ENCODE data around the gene SPDYE8.
"Not testable (repeated sequence)": the region's sequence is repeated elsewhere in the genome, so short reads cannot be mapped to it uniquely, and the experiment has no call there.

The SPDYE8 gene, protein sequence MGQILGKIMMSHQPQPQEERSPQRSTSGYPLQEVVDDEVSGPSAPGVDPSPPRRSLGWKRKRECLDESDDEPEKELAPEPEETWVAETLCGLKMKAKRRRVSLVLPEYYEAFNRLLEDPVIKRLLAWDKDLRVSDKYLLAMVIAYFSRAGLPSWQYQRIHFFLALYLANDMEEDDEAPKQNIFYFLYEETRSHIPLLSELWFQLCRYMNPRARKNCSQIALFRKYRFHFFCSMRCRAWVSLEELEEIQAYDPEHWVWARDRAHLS

DNA sequence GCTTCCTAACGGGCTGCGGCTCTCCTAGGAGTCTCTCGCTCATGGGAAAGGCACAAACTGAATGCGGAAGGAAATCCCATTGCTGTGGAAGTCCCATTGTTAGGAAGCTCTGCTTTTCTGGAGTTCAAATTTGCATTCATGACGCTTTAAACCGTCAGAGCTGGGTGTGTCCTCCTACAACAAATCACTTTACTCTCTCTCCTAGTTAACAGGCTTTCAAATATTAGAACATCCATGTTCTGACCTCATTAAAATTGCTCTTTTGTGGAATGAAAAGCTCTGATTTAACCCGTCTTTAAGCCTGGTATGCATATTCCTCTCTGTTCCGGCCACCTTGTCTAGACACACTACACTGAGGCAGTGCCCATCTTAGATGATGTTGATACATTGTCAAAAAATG lies at the start of gene SPDYE8:
SPDYE8 (minus strand) TSS at position 101 of the 400 bp plus-strand sequence. CDS start 1,800 bp downstream, outside the sequence.
- not testable (repeated sequence) for H3K4me3 Mint-ChIP-seq; H3K27me3 Mint-ChIP-seq (ENCODE audit: low read depth, poor library complexity); H3K9me3 Mint-ChIP-seq; H3K27ac Mint-ChIP-seq; H3K36me3 Mint-ChIP-seq (ENCODE audit: low read depth); H3K4me1 Mint-ChIP-seq; DNase-seq

DNA sequence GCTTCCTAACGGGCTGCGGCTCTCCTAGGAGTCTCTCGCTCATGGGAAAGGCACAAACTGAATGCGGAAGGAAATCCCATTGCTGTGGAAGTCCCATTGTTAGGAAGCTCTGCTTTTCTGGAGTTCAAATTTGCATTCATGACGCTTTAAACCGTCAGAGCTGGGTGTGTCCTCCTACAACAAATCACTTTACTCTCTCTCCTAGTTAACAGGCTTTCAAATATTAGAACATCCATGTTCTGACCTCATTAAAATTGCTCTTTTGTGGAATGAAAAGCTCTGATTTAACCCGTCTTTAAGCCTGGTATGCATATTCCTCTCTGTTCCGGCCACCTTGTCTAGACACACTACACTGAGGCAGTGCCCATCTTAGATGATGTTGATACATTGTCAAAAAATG lies 28.2 kb upstream of the SPDYE8 start, which contains the start of gene SPDYE11:
SPDYE11 (minus strand) TSS at position 101 of the 400 bp plus-strand sequence. CDS start 1,800 bp downstream, outside the sequence.
- H3K4me3 Mint-ChIP-seq; H3K9me3 Mint-ChIP-seq; DNase-seq; H3K27ac Mint-ChIP-seq; H3K27me3 Mint-ChIP-seq (ENCODE audit: low read depth, poor library complexity); H3K4me1 Mint-ChIP-seq; H3K36me3 Mint-ChIP-seq (ENCODE audit: low read depth): not testable (repeated sequence)

DNA sequence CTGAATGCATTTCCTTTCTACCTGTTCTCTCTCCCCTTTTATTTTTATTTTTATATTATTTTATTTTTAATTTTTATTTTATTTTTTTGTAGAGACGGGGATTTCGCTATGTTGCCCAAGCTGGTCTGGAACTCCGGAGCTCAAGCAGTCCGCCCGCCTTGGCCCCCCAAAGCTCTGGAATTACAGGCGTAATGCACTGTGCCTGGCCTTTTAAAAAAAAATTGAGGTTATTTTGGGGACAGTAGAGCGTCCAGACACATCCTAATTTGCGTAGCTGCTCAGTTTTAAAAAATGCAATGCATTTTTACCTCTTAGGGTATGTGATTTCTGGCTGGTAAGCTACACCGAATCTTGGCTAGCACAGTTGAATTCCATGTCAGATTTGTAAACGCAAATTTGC lies 23.1 kb downstream of the SPDYE8 start:
- H3K36me3 Mint-ChIP-seq (ENCODE audit: low read depth); H3K4me1 Mint-ChIP-seq; H3K9me3 Mint-ChIP-seq; H3K27me3 Mint-ChIP-seq (ENCODE audit: low read depth, poor library complexity); H3K27ac Mint-ChIP-seq: not testable (repeated sequence)
- peak; percentile 6 for DNase-seq
- peak overlapping the region; percentile 69 for H3K4me3 Mint-ChIP-seq

DNA sequence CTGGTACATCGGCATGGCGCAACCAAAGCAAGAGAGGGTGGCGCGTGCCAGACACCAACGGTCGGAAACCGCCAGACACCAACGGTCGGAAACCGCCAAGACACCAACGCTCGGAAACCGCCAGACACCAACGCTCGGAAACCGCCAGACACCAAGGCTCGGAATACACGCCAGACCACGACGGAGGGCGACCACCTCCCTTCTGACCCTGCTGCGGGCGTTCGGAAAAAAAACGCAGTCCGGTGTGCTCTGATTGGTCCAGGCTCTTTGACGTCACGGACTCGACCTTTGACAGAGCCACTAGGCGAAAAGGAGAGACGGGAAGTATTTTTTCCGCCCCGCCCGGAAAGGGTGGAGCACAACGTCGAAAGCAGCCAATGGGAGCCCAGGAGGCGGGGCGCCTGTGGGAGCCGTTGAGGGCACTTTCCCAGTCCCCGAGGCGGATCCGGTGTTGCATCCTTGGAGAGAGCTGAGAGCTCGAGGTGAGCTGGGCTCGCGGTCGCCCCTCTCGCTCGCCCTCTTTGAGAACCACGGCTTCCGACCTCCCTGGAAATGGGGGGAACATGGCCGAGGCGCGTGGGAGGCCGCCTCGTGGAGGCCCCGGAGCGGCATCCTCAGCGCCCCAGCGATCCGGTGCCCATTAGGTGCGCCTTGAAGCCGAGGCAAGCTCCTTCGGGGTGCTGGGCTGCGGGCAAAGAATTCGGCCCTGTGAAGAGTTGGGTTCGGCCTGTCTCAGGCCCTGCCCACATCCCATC lies 23.7 kb downstream of the SPDYE8 start:
- not testable (repeated sequence) for H3K9me3 Mint-ChIP-seq; H3K36me3 Mint-ChIP-seq (ENCODE audit: low read depth); H3K27me3 Mint-ChIP-seq (ENCODE audit: low read depth, poor library complexity); H3K4me1 Mint-ChIP-seq
- H3K27ac Mint-ChIP-seq = peak overlapping the region; percentile 99
- peak overlapping the region; percentile 97 for H3K4me3 Mint-ChIP-seq
- DNase-seq = peak; percentile 88

DNA sequence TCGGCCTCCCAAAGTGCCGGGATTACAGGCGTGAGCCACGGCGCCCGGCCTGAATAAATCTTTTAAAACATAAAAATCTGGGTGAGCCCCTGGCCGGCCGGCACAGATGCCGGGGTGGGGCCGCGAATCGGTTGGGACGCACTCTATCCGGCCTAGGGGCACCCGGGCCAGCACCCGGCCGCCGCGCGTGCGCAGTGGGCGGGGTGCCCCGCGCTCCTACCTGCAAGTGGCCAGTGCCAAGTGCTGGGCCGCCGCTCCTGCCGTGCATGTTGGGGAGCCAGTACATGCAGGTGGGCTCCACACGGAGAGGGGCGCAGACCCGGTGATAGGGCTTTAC lies 24.2 kb downstream of the SPDYE8 start:
- H3K27me3 Mint-ChIP-seq (ENCODE audit: low read depth, poor library complexity); H3K36me3 Mint-ChIP-seq (ENCODE audit: low read depth); H3K4me1 Mint-ChIP-seq; H3K9me3 Mint-ChIP-seq: not testable (repeated sequence)
- peak; percentile 80 for DNase-seq
- peak overlapping the region; percentile 97 for H3K4me3 Mint-ChIP-seq
- peak overlapping the region; percentile 99 for H3K27ac Mint-ChIP-seq

DNA sequence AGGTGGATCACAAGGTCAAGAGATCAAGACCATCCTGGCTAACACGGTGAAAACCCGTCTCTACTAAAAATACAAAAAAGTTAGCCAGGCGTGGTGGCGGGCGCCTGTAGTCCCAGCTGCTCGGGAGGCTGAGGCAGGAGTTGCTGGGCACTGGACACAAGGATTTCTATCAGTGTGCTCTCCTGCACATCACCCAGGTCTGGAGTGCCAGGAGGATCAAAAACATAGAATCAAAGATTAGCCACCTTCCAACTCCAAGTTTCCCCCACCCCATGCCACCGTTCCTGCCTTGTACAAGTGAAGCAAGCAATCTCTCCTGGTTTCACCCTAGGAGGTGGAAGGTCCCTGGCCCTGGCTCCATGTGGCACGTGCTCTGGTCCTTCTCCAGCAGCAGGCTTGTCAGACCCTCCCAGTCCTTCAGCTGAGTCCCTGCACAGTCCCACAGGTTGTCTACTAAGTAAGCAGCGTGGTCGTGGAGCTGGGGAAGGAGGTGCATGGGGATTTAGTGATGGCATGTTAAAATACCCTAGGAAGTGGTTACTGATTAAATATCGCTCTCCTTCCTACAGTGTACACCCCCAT lies 31.6 kb downstream of the SPDYE8 start:
- H3K27ac Mint-ChIP-seq; DNase-seq; H3K9me3 Mint-ChIP-seq; H3K36me3 Mint-ChIP-seq (ENCODE audit: low read depth); H3K4me3 Mint-ChIP-seq; H3K27me3 Mint-ChIP-seq (ENCODE audit: low read depth, poor library complexity); H3K4me1 Mint-ChIP-seq: not testable (repeated sequence)

DNA sequence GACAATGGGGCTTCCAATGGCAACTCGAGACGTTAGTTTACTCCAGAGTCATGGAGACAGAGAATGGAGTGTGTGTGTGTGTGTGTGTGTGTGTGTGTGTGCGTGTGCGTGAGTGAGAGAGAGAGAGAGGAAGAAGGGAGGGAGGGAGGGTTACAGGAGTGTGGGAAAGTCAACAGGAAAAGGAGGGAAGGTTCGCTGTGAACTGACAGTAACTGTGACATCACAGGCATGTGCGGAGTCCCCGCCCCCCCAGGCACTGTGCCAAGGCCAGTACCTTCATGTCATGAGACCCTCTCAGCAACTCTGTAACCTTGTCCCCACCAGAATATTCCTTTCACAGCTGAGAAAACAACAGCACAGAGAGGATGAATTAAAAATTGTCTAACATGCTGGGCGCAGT lies 32.1 kb downstream of the SPDYE8 start:
- not testable (repeated sequence) for H3K27me3 Mint-ChIP-seq (ENCODE audit: low read depth, poor library complexity); H3K36me3 Mint-ChIP-seq (ENCODE audit: low read depth); DNase-seq; H3K27ac Mint-ChIP-seq; H3K4me3 Mint-ChIP-seq; H3K4me1 Mint-ChIP-seq; H3K9me3 Mint-ChIP-seq

DNA sequence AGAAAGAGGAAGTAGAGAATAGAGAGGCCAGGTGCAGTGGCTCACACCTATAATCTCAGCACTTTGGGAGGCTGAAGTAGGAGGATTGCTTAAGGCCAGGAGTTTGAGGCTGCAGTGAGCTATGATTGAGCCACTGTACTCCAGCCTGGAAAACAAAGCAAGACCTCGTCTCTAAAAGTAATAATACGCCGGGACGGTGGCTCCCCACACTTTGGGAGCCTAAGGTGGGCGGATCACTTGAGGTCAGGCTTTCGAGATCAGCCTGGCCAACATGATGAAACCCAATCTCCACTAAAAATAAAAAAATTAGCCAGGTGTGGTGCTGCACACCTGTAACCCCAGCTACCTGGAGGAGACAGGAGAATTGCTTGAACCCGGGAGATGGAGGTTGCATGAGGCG lies 34.1 kb downstream of the SPDYE8 start:
- H3K9me3 Mint-ChIP-seq; H3K36me3 Mint-ChIP-seq (ENCODE audit: low read depth); DNase-seq; H3K27ac Mint-ChIP-seq; H3K4me3 Mint-ChIP-seq; H3K27me3 Mint-ChIP-seq (ENCODE audit: low read depth, poor library complexity); H3K4me1 Mint-ChIP-seq: not testable (repeated sequence)

DNA sequence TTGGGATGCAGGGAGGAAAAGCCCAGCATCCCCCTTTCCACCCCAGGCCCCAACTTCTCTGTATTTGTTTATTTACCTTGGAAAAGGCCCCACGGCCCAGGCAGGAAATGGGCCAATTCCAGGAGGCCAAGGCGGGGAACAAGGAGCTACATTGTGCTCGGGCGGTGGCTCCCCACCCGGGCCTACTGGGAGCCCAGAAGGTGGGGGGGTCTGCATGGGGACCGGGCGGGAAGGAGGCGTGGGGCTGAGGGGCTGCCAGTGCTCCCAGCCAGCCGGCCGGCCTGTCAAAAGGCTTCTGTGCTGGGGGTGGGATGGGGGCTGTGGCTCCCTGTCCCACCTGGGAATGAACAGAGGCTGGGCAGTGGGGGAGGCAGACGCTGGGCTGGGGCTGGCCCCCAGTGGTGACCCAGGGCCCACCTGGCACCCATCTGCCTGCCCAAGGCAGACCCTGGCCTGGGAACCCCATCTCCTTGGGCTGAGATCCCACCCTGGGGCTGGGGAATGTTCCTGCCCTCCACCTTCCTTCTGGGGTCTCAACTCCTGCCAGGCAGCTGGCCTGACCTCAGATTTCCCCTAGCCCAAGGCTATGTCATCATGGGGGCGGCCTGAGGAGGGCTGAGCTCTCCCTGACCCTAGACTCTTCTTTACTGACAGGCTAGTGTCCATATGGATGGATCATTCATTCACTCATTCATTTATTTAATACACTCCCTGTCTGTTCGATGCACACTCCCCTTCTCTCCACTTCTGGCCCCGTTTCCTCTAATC lies 39.2 kb downstream of the SPDYE8 start:
- H3K4me1 Mint-ChIP-seq; H3K9me3 Mint-ChIP-seq; H3K27ac Mint-ChIP-seq; H3K36me3 Mint-ChIP-seq (ENCODE audit: low read depth); DNase-seq; H3K4me3 Mint-ChIP-seq; H3K27me3 Mint-ChIP-seq (ENCODE audit: low read depth, poor library complexity): not testable (repeated sequence)

DNA sequence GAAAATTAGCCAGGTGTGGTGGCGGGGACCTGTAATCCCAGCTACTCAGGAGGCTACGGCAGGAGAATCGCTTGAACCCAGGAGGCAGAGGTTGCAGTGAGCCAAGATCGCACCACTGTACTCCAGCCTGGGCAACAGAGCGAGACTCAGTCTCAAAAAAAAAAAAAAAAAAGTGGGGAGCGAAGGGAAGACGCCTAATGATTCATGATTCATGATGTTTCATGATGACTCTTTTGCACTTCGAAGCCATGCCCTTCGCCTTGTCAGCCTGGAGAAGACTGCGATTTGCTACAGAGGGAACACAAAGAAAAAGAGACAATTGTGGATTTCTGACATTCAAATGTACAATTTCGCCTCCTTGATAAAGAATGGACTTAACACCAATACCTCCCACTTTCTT lies 47.5 kb downstream of the SPDYE8 start:
- not testable (repeated sequence) for H3K4me3 Mint-ChIP-seq; H3K36me3 Mint-ChIP-seq (ENCODE audit: low read depth); H3K4me1 Mint-ChIP-seq; H3K9me3 Mint-ChIP-seq; H3K27me3 Mint-ChIP-seq (ENCODE audit: low read depth, poor library complexity); DNase-seq; H3K27ac Mint-ChIP-seq

DNA sequence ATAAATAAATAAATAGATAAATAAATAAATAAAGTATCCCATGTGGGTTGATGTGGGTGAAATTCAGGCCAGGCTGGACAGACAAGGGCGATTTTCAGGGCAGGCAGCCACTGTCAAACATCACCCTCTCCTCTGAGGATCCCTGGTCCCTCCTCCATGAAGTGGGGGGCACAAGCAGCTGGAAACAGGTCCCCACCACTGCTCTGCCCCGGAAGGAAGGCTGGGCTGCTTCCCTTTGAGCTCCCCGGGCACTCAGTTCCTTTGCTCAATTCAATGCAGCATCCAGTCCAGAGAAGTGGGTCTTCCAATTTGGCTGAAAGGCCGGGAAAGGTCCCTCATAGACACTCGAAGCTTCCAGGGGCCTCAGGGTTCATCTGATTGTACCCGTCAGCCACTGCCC lies 49.2 kb downstream of the SPDYE8 start:
- not testable (repeated sequence) for H3K36me3 Mint-ChIP-seq (ENCODE audit: low read depth); H3K4me1 Mint-ChIP-seq; DNase-seq; H3K27me3 Mint-ChIP-seq (ENCODE audit: low read depth, poor library complexity); H3K9me3 Mint-ChIP-seq; H3K27ac Mint-ChIP-seq; H3K4me3 Mint-ChIP-seq

DNA sequence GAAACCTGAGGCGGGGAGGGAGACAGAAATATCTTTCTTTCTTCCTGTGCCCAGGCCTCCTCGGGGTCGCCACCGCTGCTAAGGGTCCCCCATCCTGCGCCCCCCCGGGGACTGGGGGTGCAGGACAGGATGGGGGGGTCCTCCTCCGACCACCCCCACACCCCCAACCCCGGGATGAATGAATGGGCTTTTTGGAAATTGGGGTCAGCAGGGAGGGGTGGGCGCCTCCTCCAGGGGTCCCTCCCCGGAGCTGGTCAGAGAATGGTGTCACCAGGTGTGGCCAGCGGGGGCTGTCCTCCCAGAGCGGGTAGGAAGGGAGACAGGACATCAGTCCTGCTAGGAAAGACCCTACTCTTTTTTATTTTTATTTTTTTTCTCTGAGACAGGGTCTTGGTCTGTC lies 53.1 kb downstream of the SPDYE8 start:
- DNase-seq = not testable (repeated sequence)

DNA sequence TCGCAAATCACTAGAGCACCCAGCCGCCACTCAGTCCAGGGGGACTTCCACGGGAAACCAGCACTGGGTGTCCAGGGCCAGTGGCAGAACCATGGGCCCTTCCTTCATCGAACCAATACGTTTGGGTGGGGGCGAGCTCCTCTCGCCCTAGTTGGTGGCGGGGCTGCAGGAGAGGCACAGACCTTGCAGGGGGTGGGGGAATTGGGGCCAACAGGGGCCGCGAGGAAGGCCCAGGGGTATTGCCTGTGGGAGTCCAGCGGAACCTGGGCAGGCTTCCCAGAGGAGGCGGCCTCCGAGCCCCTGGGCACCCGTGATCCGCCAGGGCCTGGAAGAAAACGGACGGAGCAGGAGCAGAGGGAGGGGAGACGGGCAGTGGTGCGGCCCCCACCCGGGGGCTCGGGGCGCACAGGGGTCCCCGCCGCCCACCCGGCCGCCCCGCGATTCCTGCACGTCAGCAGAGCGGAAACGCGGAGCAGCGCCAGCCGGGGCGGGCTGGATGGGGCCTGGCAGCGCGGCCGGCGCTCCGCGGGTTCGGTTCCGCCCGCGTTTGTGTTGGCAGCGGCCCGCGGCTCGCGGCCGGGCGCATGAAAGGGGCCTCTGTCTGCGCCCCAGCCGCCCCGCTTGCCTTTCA lies 53.8 kb downstream of the SPDYE8 start:
- H3K27me3 Mint-ChIP-seq (ENCODE audit: low read depth, poor library complexity); H3K4me3 Mint-ChIP-seq; H3K4me1 Mint-ChIP-seq; H3K9me3 Mint-ChIP-seq; H3K27ac Mint-ChIP-seq; H3K36me3 Mint-ChIP-seq (ENCODE audit: low read depth); DNase-seq: not testable (repeated sequence)

More for the DNA sequence above, 53.1 kb downstream of the SPDYE8 start:
- not testable (repeated sequence) for H3K4me3 Mint-ChIP-seq; H3K27me3 Mint-ChIP-seq (ENCODE audit: low read depth, poor library complexity); H3K27ac Mint-ChIP-seq; H3K36me3 Mint-ChIP-seq (ENCODE audit: low read depth); H3K4me1 Mint-ChIP-seq; H3K9me3 Mint-ChIP-seq

DNA sequence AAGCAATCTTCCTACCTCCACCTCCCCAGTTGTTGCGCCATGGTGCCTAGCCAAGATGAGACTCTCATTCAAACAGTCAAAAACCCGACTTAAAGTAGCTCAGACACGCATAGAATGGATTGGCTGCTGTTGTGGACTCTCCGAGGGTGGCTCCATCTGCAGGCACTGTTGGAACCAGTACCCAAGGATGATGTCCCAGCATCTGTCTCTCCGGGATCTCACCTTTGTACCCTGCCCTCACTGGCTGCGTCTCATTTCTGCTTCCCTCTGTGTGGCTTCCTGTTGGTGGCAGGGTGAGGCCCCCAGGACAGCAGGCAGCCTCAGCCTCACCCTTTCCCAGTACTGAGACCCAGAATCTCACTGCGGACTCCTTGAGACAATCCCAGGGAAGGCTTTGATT lies 54.8 kb downstream of the SPDYE8 start:
- H3K27me3 Mint-ChIP-seq (ENCODE audit: low read depth, poor library complexity); H3K36me3 Mint-ChIP-seq (ENCODE audit: low read depth); H3K27ac Mint-ChIP-seq; H3K4me1 Mint-ChIP-seq; H3K9me3 Mint-ChIP-seq; H3K4me3 Mint-ChIP-seq; DNase-seq: not testable (repeated sequence)
